AG10803 (cell line): ENCODE data around the gene SOS2.

Experiments used
- DNase-seq: peaks from one replicate; pipeline ENCODE4 v3.0.0; 2010; ENCODE audit warnings: low read depth
- H3K4me3 ChIP-seq: 2 replicates; pipeline ENCODE4 v1.5.1; 2011; ENCODE audit warnings: mild to moderate bottlenecking, low read length, control low read depth
- TF ChIP-seq, protein P1 (sequence below): conservative IDR thresholded peaks from 2 replicates; pipeline ENCODE4 v1.5.1; 2011; ENCODE audit warnings: mild to moderate bottlenecking, low read length, control low read depth, inconsistent platforms

SOS2 gene

DNA sequence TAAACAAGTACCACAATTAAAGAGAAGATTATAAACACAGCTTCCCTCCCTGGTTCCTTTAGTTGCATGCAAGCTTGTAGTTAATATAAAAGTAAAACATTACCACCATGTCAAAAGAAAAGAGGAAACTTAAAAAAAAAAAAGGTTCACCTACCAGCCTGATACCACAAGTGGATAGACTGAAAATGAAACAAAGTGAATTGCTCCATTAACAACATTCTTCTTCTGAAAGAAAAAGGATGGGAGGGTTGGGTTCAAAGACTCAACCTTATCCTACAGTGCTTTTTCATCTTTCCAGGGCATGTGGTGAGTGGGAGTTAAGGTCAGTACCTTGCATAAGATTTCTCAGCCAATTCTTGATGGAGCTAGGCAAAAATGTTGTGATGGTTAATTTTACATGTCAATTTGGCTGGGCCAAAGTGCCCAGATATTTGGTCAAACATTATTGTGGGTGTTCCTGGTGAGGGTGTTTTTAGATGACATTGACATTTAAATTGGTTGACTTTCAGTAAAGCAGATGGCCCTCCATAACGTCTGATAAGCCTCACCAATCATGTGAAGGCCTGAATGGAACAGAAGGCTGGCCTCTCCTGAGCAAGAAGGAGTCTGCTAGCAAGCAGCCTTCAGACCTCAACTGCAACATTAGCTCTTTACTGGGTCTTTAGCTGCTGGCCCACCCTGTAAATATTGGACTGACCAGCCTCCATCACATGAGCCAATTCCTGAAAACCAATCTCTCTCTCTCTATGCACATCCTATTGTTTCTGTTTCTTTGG lies 143.8 kb downstream of the SOS2 start:
- no peak overlapping the region for H3K4me3 ChIP-seq
- TF ChIP-seq, protein P1, sequence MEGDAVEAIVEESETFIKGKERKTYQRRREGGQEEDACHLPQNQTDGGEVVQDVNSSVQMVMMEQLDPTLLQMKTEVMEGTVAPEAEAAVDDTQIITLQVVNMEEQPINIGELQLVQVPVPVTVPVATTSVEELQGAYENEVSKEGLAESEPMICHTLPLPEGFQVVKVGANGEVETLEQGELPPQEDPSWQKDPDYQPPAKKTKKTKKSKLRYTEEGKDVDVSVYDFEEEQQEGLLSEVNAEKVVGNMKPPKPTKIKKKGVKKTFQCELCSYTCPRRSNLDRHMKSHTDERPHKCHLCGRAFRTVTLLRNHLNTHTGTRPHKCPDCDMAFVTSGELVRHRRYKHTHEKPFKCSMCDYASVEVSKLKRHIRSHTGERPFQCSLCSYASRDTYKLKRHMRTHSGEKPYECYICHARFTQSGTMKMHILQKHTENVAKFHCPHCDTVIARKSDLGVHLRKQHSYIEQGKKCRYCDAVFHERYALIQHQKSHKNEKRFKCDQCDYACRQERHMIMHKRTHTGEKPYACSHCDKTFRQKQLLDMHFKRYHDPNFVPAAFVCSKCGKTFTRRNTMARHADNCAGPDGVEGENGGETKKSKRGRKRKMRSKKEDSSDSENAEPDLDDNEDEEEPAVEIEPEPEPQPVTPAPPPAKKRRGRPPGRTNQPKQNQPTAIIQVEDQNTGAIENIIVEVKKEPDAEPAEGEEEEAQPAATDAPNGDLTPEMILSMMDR, result no peak
- no peak for DNase-seq

DNA sequence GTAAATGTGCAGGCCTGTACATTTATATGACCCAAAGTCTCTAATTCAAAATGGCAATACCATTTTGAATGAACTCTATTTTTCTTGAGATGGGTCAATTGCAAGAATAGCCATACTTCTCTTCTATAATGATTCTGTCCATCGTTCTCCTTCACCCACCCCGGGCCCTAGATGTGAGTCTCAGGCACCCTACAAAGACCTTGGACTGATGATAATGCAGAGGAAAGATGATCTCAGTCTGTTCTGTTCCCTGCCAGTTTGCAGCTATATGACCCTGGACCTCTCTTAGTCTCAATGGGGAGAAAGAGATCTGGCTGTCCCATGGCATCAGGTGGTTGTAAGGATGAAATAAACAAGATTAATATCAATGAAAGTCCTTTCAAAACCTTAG lies 145.1 kb downstream of the SOS2 start:
- H3K4me3 ChIP-seq, result no peak overlapping the region

DNA sequence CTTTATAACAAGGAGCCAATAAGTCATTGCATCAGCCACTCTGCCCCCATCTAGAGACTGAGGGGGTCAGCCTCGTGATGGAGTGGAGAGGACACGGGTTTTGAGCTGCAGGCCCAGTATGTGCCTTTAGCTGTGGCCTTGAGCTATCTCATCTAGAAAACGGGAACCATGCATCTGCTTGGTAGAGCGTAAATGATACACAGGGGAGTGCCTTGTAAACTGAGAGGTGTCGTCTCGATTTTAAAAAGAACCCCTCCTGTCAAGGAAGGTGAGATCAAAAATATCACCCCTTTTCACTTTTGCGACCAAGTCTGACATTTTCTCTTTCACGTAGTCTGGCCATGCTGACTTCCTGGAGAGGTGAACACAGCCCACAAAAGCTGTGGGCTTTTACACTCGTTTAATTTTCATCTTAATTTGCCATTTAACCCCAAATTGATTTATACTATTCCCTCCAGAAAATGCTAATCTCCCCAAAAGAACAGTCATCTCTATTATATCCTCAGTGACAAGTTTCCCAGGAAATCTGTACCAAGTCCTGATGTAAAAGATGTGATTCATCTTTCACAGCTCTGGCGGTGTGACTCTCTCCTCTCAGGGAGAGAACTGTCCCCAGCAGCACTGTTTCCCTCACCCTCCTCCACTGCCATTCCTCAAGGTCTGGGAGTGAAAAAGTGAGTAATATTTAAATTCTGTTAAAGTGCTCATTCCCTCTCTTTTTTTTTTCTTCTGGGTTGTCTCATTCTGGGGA lies 145.6 kb downstream of the SOS2 start:
- DNase-seq, result peak; percentile 67
- no peak overlapping the region for H3K4me3 ChIP-seq
- TF ChIP-seq, protein P1, result no peak

More for the DNA sequence above, 145.1 kb downstream of the SOS2 start:
- TF ChIP-seq, protein P1, result no peak
- DNase-seq, result no peak

DNA sequence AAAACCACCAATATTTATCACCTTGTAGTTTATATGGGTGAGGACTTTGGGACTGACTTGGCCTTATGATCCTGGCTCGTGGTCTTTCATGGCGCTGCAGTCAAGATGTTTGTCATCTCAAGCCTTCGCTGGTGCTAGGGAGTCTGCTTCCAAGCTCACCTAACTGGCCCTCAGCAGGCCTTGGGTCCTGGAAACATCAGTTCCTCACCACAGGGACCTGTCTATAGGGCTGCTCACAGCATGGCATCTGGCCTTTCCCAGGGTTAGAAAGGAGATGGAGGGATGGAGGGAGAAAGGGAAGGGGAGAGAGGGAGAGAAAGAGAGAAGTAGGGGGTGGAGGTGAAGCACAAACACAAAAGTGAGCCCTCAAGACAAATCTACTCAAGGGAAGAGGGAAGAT lies 146.7 kb downstream of the SOS2 start:
- H3K4me3 ChIP-seq, result no peak overlapping the region
- TF ChIP-seq, protein P1, result no peak
- no peak for DNase-seq

DNA sequence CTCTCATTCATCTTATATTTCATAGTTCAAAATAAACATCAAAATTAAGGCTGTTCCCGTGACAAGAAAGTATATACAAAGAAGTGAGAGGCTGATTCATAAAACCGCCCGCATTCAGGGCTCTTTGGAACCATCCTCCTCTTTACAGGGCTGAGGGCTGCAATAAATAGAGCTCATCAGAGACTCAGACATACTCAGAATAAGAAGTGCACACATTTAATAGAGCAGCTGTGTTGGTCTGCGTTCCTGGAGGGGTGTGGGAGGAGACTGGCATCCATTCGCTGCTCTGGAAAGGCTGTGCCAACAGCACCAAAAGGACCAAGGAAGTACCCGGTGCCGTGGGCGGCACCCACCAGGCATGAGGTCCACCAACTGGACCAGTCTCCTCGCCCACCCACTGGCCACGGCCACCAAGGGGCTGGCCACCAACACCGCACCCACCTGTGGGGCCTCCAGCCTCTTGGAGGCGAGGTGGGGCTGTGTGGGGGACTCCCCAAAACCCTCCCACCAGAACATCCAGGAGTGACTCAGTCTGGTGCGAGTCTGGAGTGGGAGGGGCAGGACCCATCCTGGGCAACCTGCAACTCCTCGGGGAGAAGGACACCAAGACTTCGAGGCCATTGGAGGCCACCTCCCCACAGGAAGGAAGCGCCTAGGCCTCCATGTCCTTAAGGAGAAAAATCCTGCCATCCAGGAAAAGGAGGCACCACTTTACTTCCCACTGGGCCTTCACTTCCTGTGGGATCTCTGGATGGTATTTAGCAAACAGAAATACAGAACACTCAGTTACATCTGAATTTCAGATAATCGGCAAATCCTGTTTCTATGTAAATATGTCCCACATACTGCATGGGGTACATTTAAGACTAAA lies 147.7 kb downstream of the SOS2 start:
- no peak overlapping the region for H3K4me3 ChIP-seq
- no peak for DNase-seq
- TF ChIP-seq, protein P1, result no peak

DNA sequence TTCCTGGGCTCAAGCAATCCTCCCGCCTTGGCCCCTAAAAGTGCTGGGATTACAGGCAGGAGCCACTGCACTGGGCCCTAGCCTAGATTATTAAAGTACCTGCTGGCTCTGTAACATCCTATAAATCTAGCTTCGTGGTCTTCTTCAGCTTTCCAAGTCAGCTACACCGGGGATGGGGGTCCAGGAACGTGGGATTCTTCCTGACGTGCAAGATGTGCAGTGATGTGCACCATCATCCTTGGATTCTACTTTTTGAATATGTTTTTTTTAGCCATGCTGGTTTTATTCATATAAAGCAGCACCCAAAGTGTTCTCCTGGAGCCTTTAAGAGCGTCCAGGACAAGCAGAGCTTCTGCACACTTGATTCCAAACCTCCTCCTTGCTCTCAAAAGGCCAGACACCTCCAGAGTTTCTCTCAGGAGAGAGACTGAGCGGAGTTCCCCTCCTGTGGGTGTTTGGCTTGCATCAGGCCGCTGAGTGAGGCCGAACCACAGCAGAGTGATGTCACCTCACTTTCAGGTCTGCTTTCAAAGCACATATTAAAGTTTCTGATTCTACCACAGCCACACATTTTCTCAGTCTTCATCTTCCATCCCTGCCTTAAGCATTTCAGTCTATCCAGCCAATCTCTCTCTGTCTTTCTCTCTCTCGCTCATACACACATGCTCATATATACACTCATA lies 148.5 kb downstream of the SOS2 start:
- no peak overlapping the region for H3K4me3 ChIP-seq
- TF ChIP-seq, protein P1, result no peak
- DNase-seq, result no peak
